ENCODE data around the gene DSCAM. TPM values are rescaled to one million over a fixed set of nuclear protein-coding genes. Genes with fewer than 3 reads are reported as not detected.

The DSCAM gene
- total and polyA plus RNA-seq, 2 donors (not counting 1 experiment from before 2014, with no cell fraction given), result under 0.01 to 0.01 TPM

DNA sequence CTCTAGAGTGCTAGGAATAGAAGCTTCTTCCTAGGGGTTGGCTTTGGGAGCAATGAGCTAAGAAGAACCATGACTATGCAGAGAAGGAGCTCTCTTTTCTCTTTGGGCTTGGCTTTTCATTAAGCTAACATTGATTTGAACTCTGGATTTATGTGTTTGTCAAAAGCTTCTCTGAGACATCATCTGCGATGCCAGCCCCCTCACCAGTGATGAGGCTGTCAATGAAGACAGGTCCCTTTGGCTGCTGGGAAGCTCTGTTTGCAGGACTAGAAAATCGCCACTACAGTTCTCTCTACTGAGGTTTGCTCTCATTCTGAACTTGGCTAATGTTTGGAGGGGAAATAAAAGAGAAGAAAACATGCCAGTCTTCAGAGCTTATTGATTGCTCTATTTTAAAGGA is 794.7 kb downstream of the DSCAM start:
- H3K27ac ChIP-seq (ENCODE audit: insufficient read depth, low read length), result no peak overlapping the region
- no peaks in the 10 kb centered on the region for H3K9me3 ChIP-seq (ENCODE audit: control insufficient read depth, insufficient read depth, low read depth, low read length)
- no peaks in the 10 kb centered on the region for H4K20me1 ChIP-seq (ENCODE audit: control insufficient read depth, extremely low read depth, insufficient read depth, low read length)
- H3K79me2 ChIP-seq (ENCODE audit: control insufficient read depth, insufficient read depth, low read length), result no peaks in the 10 kb centered on the region
- no peaks in the 10 kb centered on the region for H3K4me1 ChIP-seq (ENCODE audit: control insufficient read depth, extremely low read depth, insufficient read depth, low read length)
- no peak for TF ChIP-seq EZH2 (IDR thresholded peaks at IDR 0.05; ENCODE audit: low read length, missing control alignments)
- no peak for TF ChIP-seq CTCF (conservative IDR thresholded peaks at IDR 0.05 in 1 of 2, IDR thresholded peaks at IDR 0.05 in 1 of 2; ENCODE audit: low read depth in 1 of 2, low read length in 2 of 2)
- DNase-seq (ENCODE audit: low read depth in 2 of 2), result no peak
- no peaks in the 10 kb centered on the region for H3K27me3 ChIP-seq (ENCODE audit: control insufficient read depth, insufficient read depth, low read length)
- no peak overlapping the region for H3K9ac ChIP-seq (ENCODE audit: insufficient read depth, low read length)
- no peak overlapping the region for H3K4me2 ChIP-seq (ENCODE audit: extremely low read depth, insufficient read depth, low read length)
- H3K4me3 ChIP-seq (replicated peaks in 1 of 4; ENCODE audit: control extremely low read depth in 1 of 4, insufficient read depth in 1 of 4, low read depth in 3 of 4, low read length in 4 of 4), result no peak overlapping the region
- H3K36me3 ChIP-seq (ENCODE audit: control insufficient read depth, insufficient read depth, low read length), result no peaks in the 10 kb centered on the region
- no peak overlapping the region for H2AFZ ChIP-seq (ENCODE audit: low read length)

DNA sequence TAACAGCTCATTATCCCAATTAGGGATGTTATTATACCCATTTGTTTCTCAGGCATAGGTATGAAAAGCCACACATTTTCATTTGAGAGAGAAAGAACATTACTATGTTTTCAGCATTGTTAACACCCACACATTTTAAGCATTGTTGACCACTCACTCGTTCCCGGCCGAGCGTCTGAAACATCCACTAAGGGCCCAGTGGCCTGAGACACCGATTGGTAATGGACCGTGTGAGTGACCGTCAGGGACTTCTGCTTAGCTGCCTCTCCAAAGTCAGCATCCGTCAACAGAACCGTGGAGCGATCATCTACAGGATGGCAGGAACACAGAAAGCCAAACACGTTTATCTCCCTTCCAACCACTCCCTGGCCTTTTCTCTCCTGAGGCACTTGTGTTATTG is 795.2 kb downstream of the DSCAM start:
- no peak for TF ChIP-seq EZH2 (IDR thresholded peaks at IDR 0.05; ENCODE audit: low read length, missing control alignments)
- no peak for TF ChIP-seq CTCF (conservative IDR thresholded peaks at IDR 0.05 in 1 of 2, IDR thresholded peaks at IDR 0.05 in 1 of 2; ENCODE audit: low read depth in 1 of 2, low read length in 2 of 2)
- Histone ChIP-seq H3K9me3 (ENCODE audit: control insufficient read depth, insufficient read depth, low read depth, low read length) (no peaks in the 10 kb centered on the region), H3K27ac (ENCODE audit: insufficient read depth, low read length) (no peak overlapping the region), H3K9ac (ENCODE audit: insufficient read depth, low read length) (no peak overlapping the region), H2AFZ (ENCODE audit: low read length) (no peak overlapping the region), H4K20me1 (ENCODE audit: control insufficient read depth, extremely low read depth, insufficient read depth, low read length) (no peaks in the 10 kb centered on the region), H3K79me2 (ENCODE audit: control insufficient read depth, insufficient read depth, low read length) (no peaks in the 10 kb centered on the region), H3K36me3 (ENCODE audit: control insufficient read depth, insufficient read depth, low read length) (no peaks in the 10 kb centered on the region), H3K4me1 (ENCODE audit: control insufficient read depth, extremely low read depth, insufficient read depth, low read length) (no peaks in the 10 kb centered on the region), H3K4me2 (ENCODE audit: extremely low read depth, insufficient read depth, low read length) (no peak overlapping the region), H3K27me3 (ENCODE audit: control insufficient read depth, insufficient read depth, low read length) (no peaks in the 10 kb centered on the region), H3K4me3 (replicated peaks in 1 of 4; ENCODE audit: control extremely low read depth in 1 of 4, insufficient read depth in 1 of 4, low read depth in 3 of 4, low read length in 4 of 4) (no peak overlapping the region)
- no peak for DNase-seq (ENCODE audit: low read depth in 2 of 2)

GRCh38 chr21:40049931-40050290 is 797.0 kb downstream of the DSCAM start:
- TF ChIP-seq CTCF (conservative IDR thresholded peaks at IDR 0.05 in 1 of 2, IDR thresholded peaks at IDR 0.05 in 1 of 2; ENCODE audit: low read depth in 1 of 2, low read length in 2 of 2) (no peak), EZH2 (IDR thresholded peaks at IDR 0.05; ENCODE audit: low read length, missing control alignments) (no peak)
- H4K20me1 ChIP-seq (ENCODE audit: control insufficient read depth, extremely low read depth, insufficient read depth, low read length), result no peaks in the 10 kb centered on the region
- no peaks in the 10 kb centered on the region for H3K27me3 ChIP-seq (ENCODE audit: control insufficient read depth, insufficient read depth, low read length)
- no peaks in the 10 kb centered on the region for H3K9me3 ChIP-seq (ENCODE audit: control insufficient read depth, insufficient read depth, low read depth, low read length)
- no peak overlapping the region for H2AFZ ChIP-seq (ENCODE audit: low read length)
- DNase-seq (ENCODE audit: low read depth in 2 of 2), result no peak
- H3K4me3 ChIP-seq (replicated peaks in 1 of 4; ENCODE audit: control extremely low read depth in 1 of 4, insufficient read depth in 1 of 4, low read depth in 3 of 4, low read length in 4 of 4), result no peak overlapping the region
- no peak overlapping the region for H3K4me2 ChIP-seq (ENCODE audit: extremely low read depth, insufficient read depth, low read length)
- no peak overlapping the region for H3K27ac ChIP-seq (ENCODE audit: insufficient read depth, low read length)
- no peaks in the 10 kb centered on the region for H3K4me1 ChIP-seq (ENCODE audit: control insufficient read depth, extremely low read depth, insufficient read depth, low read length)
- no peak overlapping the region for H3K9ac ChIP-seq (ENCODE audit: insufficient read depth, low read length)
- H3K79me2 ChIP-seq (ENCODE audit: control insufficient read depth, insufficient read depth, low read length), result no peaks in the 10 kb centered on the region
- no peaks in the 10 kb centered on the region for H3K36me3 ChIP-seq (ENCODE audit: control insufficient read depth, insufficient read depth, low read length)
